Kidney epithelial cell (primary cell): ENCODE data around the gene FBXL4. TPM values are rescaled to one million over a fixed set of nuclear protein-coding genes. Genes with fewer than 3 reads are reported as not detected.

Experiments used
- DNase-seq: peaks from one replicate; pipeline ENCODE4 v3.0.0-alpha.2; 2010; ENCODE audit warnings: low read depth
- H3K27me3 ChIP-seq: 2 replicates; pipeline ENCODE4 v1.6.0; 2011; ENCODE audit warnings: low read length; ENCODE audit not compliant: control insufficient read depth, insufficient read depth
- H3K36me3 ChIP-seq: 2 replicates; pipeline ENCODE4 v1.5.1; 2011; ENCODE audit warnings: low read length; ENCODE audit not compliant: control insufficient read depth, insufficient read depth
- H3K4me3 ChIP-seq: 2 replicates; pipeline ENCODE4 v1.5.1; 2011; ENCODE audit warnings: low read depth, mild to moderate bottlenecking, control low read depth, low read length
- CTCF ChIP-seq: IDR thresholded peaks from 2 replicates; pipeline ENCODE4 v1.5.1; 2011; ENCODE audit warnings: mild to moderate bottlenecking, moderate library complexity, low read length, control low read depth, inconsistent platforms; ENCODE audit not compliant: insufficient read depth, poor library complexity, severe bottlenecking
- total RNA-seq: library from RNA; depleted of rRNA; stranded (reverse); fragments of >200 nt; gene quantifications from 2 replicates; pipeline ENCODE4 v1.2.3, GENCODE V29; 2015

Gene FBXL4
- total RNA-seq, 1 donor from 2014 or later = 15.4 TPM

GRCh38 chr6:98843271-98844243 lies 104.2 kb downstream of the FBXL4 start:
- Histone ChIP-seq H3K4me3 (no peak overlapping the region), H3K36me3 (no peaks in the 10 kb centered on the region)

GRCh38 chr6:98842342-98843180 lies 105.2 kb downstream of the FBXL4 start:
- Histone ChIP-seq H3K36me3 (no peaks in the 10 kb centered on the region), H3K4me3 (no peak overlapping the region), H3K27me3 (peaks cover 76% of the 10 kb centered on the region)
- no peak for TF ChIP-seq CTCF
- DNase-seq = no peak

More at GRCh38 chr6:98843271-98844243, 104.2 kb downstream of the FBXL4 start:
- TF ChIP-seq CTCF = no peak
- DNase-seq = no peak
- peaks cover 82% of the 10 kb centered on the region for H3K27me3 ChIP-seq

- no peak for DNase-seq
- Histone ChIP-seq H3K4me3 (no peak overlapping the region), H3K36me3 (no peaks in the 10 kb centered on the region), H3K27me3 (peaks cover 79% of the 10 kb centered on the region)
- no peak for TF ChIP-seq CTCF
Measured at GRCh38 chr6:98841621-98842341, 106.0 kb downstream of the FBXL4 start.

GRCh38 chr6:98840996-98841513 lies 106.7 kb downstream of the FBXL4 start:
- H3K4me3 ChIP-seq = no peak overlapping the region
- no peaks in the 10 kb centered on the region for H3K36me3 ChIP-seq
- no peak for DNase-seq
- TF ChIP-seq CTCF = no peak
- H3K27me3 ChIP-seq = peaks cover 82% of the 10 kb centered on the region

GRCh38 chr6:98840385-98840784 lies 107.4 kb downstream of the FBXL4 start:
- Histone ChIP-seq H3K36me3 (no peaks in the 10 kb centered on the region), H3K27me3 (peaks cover 84% of the 10 kb centered on the region), H3K4me3 (no peak overlapping the region)
- DNase-seq = no peak
- no peak for TF ChIP-seq CTCF
